Stimulated activated CD8-positive, alpha-beta memory T cell treated with anti-CD3 and anti-CD28 coated beads, Interleukin-7, amount 100 ng/mL, for 4 hours (primary cell): ENCODE results near the gene NECAB3.

Experiments used
- DNase-seq, 2 donors: peaks; one replicate each; pipeline ENCODE4 v3.0.0-alpha.2; 2020; ENCODE audit warnings: low read depth in 2 of 2

NECAB3 gene

GRCh38 chr20:33677991-33678702, 3.9 kb upstream of the NECAB3 start:
- no peak for DNase-seq

- no peak for DNase-seq
Observed at GRCh38 chr20:33676652-33677645, 2.7 kb upstream of the NECAB3 start.

DNA sequence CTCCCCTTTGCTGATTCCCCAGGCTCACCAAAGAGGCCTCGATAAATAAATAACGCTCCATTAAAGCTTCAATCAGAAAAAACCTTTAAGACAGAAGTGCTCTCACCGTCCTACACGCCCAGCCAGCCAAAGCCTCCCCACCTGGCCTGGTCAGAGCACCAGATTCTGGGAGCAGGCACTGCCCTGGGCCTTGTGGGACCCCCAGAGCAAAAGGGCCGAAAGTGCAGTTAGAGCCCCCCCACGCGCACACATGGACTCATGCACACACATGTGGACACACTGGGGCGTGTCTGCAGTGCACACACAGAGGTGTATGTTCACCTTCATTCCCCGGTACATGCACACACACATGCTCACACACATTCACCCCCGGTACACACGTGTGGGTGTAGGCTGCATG, 1.9 kb upstream of the NECAB3 start:
- DNase-seq: no peak

- no peak for DNase-seq
Observed at GRCh38 chr20:33675136-33675959, 1.1 kb upstream of the NECAB3 start.

- no peak for DNase-seq
Observed at GRCh38 chr20:33673410-33674293, 576 bp downstream of the NECAB3 start.

- DNase-seq: no peak
Observed at GRCh38 chr20:33673114-33673409, 1.2 kb downstream of the NECAB3 start.

- no peak for DNase-seq
Observed at GRCh38 chr20:33672426-33673113, 1.7 kb downstream of the NECAB3 start.

DNA sequence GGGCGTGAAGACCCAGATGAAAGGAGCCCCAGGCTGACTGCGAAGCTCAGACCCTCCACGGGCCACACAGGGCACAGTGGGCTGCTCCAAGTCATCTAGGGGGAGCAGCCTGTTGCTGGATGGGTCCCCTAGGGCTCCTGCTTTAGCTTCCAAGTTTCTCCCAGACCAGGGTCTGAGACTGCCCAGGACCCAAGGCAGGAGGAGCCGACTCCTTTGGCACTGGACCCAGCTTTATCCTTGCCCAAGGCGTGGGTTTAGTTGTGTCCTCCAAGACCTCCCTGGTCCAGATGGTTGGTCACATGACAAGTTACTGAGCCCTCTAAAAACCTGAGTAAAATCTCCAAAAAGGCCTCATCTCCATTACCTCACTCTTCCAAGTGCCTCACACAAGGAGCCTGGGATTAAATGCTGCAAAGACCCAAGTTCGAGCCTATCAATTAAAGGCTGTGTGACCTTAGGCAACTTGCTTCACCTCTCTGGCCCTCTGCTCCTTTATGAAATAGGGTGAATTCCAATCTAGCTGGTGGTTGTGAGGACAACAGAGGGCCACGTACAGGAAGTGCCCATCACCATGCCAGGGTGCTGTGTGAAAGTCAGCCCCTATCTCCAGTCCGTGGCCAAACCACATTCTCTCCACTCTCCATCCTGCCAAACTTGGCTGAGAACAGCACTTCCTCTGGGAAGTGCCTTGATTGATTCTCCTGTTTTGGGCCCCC, 2.5 kb downstream of the NECAB3 start:
- DNase-seq: no peak

DNA sequence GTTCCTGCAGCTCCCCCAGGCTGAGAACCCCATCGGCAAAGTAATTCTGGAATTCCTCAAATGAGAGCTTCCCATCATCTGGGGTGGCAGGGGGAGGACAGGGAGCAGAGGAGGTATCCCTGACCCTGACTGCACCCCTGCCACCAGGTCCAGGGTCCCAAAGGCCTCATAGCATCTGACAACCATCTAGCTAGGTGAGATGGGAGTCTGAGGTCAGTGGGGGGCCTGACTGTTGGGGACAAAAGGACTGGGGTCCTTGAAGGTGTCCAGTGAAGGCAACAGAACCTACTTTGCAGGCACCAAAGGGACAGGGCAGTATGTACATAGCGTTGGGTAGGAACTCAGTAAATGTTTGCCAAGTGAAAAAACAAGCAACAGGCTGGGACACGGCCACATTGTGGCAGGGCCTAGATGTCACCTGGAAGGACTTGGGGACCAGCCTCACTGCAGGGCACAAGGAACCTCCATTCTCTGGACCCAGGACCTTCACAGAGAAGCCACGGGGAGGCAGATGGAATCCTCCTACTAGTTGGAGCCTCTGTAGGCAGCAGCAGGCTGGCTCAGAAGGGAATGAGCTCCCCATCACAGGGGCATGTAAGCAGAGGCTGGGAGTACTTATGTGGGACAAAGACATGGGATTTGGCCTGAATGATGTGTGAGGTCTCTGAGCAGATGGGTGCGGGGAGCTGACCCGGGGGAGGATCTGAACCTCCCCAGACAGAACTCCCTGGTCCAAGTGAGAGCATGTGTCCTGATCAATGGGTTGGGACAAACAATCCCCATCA, 3.3 kb downstream of the NECAB3 start:
- DNase-seq: no peak

- no peak for DNase-seq
Observed at GRCh38 chr20:33669873-33670640, 4.2 kb downstream of the NECAB3 start.

GRCh38 chr20:33669224-33669623, 5.0 kb downstream of the NECAB3 start:
- no peak for DNase-seq

GRCh38 chr20:33668466-33669155, 5.6 kb downstream of the NECAB3 start:
- DNase-seq: no peak

DNA sequence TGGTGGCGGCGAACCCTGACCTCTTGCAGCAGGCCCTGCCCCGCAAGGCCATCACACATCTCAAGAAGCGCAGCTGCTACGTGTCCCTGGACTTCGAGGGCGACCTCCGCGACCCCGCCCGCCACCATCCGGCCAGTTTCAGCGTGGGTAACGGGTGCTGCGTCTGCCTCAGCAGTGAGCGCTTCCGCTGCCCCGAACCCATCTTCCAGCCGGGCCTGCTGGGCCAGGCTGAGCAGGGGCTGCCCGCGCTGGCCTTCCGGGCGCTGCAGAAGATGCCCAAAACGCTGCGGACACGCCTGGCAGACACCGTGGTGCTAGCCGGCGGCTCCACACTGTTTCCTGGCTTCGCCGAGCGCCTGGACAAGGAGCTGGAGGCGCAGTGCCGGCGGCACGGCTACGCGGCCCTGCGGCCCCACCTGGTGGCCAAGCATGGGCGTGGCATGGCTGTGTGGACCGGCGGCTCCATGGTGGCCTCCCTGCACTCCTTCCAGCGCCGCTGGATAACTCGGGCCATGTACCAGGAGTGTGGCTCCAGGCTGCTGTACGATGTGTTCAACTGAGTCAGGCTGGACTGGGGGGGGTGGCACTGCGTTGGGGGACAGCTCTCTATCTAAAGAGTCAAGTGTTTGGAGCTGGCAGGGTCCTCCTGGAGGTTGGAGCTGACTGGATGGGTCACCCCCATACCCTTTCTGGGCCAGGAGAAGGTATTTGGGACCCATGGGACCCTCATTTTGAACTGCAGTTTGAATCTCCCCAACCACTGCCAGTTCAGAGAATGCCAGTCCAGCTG, 6.4 kb downstream of the NECAB3 start:
- DNase-seq: peak; percentile 45 to 70

GRCh38 chr20:33667245-33667675, 7.0 kb downstream of the NECAB3 start:
- peak in 1 of 2 donors; percentile 45 for DNase-seq

DNA sequence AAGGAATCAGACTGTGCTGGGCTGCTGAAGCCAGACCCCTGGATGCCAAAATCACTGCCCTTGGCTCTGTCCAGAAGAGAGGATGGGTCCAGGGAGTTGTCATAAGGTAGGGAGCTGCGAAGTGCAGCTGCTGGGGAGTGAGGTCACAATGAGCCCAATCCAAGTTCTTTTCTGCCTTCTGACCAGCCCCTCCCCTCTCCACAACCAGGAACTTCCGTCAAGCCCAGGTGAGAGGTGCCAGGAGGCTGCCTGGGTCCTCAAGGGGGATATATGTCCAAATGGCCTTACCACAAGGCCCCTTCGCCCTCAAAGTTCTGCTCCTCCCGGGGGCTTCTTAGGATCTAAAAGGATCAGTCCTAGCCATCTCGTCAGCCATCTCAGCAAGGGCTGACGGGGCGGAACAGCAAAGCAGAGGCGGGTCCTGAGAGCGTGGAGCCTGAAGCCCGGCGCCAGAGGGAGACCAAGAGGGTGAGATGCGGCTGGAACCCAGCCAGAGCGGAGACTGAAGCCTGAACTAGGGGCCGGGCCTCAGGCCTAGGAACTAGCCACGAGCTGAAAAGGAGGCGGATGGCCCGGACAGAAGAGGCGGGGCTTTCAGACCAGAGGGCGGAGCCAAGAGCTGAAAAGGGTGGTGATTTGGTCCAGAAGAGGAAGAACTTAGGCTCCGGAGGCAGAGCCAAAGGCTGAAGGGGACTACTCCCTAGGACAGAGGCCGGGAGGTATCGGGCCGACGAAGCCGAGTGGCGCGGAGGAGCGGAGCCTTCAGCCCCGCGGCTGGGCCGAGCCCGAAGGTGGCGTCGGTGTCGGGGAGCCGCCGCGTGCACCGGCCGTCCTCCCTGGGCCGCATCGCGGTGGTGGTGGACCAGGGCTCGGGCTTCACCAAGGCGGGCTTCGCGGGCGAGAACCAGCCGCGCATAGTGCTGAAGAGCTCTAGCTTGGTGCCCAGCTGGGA, 7.7 kb downstream of the NECAB3 start, which contains the start of gene ACTL10:
Gene ACTL10 (plus strand): TSS at position 651 of the 952 bp plus-strand sequence. CDS start 555 bp downstream, outside the sequence.
- peak; percentile 64 to 73 for DNase-seq

DNA sequence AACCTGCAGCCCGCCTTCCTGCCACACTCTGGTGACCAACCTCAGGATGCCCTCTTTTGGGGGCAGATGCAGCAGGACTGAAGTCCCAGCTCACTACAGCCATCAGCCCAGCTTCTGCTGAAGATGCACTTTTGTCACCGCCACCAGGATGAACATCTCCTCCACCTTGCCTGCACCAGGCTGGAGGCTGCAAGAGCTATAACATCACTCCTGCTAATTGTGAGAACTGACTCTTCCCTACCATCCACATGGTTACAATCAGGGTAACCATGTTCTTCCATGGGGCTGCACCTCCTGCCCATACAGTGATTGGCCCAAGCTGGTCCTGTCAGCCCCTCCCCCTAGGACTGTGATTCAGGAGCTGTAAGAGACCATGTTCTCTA, 9.5 kb downstream of the NECAB3 start:
- DNase-seq: no peak
